Measurements from ENCODE around the gene TNS1.

DNA sequence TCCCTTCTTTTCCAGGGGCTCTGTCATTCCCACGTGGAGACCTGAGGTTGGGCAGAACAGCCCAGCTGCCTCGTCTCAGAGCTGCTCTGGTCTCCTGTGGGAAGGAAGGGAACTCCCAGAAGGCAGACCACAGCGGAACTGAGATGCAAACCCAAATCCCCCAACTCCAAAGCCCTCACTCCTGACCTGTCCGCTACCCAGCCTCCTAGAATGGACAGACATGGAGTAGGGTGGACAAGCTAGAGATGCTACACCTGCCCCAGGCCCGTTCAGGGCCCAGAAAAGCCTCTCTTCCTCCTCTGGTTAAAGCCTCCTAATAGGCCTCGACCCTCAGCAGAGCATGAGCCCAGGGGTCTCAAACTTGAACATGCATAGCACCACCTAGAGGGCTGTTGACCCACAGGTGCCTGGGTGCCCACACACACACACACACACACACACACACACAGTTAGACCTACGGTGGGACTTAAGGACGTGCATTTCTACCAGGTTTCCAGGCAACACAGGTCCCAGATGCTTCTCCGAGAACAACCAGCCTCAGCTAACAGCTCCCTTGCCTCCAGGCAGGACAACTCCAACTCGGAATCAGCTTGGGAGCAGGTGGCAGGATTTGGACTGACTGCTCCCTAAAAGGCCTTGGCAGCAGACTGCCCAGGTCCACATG lies 93.5 kb downstream of the TNS1 start:
- TF ChIP-seq, protein P1, sequence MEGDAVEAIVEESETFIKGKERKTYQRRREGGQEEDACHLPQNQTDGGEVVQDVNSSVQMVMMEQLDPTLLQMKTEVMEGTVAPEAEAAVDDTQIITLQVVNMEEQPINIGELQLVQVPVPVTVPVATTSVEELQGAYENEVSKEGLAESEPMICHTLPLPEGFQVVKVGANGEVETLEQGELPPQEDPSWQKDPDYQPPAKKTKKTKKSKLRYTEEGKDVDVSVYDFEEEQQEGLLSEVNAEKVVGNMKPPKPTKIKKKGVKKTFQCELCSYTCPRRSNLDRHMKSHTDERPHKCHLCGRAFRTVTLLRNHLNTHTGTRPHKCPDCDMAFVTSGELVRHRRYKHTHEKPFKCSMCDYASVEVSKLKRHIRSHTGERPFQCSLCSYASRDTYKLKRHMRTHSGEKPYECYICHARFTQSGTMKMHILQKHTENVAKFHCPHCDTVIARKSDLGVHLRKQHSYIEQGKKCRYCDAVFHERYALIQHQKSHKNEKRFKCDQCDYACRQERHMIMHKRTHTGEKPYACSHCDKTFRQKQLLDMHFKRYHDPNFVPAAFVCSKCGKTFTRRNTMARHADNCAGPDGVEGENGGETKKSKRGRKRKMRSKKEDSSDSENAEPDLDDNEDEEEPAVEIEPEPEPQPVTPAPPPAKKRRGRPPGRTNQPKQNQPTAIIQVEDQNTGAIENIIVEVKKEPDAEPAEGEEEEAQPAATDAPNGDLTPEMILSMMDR (conservative IDR thresholded peaks at IDR 0.05; ENCODE audit: low read depth, low read length), result no peak; the same call in 1 of the 2 replicates
- no peak for TF ChIP-seq EZH2 (IDR thresholded peaks at IDR 0.05; ENCODE audit: low read length, unreplicated experiment)
